Right atrium auricular region (tissue), 2 donors: ENCODE measurements around the gene DOCK3. TPM values are rescaled to one million over a fixed set of nuclear protein-coding genes. Genes with fewer than 3 reads are reported as not detected.

ENCODE experiments used
- DNase-seq: peaks from one replicate; pipeline ENCODE4 v3.0.0-alpha.2; 2019; ENCODE audit warnings: low spot score
- H3K27ac ChIP-seq, 2 donors: fragments of 200-600 bp; sonication (generic); 1 replicate in 1 of 2; 2 replicates in 1 of 2; pipeline ENCODE4 v1.5.1; 2016 to 2019
- H3K27me3 ChIP-seq, 2 donors: fragments of 200-600 bp; sonication (generic); one replicate each; pipeline versions ENCODE4 v1.5.1 to v1.6.0; 2017 to 2019
- H3K36me3 ChIP-seq: fragments of 200-600 bp; sonication (generic); one replicate; pipeline ENCODE4 v1.5.1; 2016
- H3K4me1 ChIP-seq, 2 donors: fragments of 200-600 bp; sonication (generic); one replicate each; pipeline versions ENCODE4 v1.5.1 to v1.6.0; 2017 to 2019
- H3K4me3 ChIP-seq, 2 donors: fragments of 200-600 bp; sonication (generic); 1 replicate in 1 of 2; 2 replicates in 1 of 2; pipeline ENCODE4 v1.5.1; 2017 to 2019; ENCODE audit warnings: mild to moderate bottlenecking in 1 of 2, moderate library complexity in 1 of 2
- H3K9me3 ChIP-seq, 2 donors: fragments of 200-600 bp; sonication (generic); one replicate each; pipeline ENCODE4 v1.5.1; 2019
- total RNA-seq, 2 donors: library from RNA; depleted of rRNA; stranded (reverse); fragments of >200 nt; gene quantifications; one replicate each; pipeline ENCODE4 v1.1.0, GENCODE V29; 2016
- TF ChIP-seq, protein P1 (sequence below), 2 donors: fragments of 200-600 bp; sonication (generic); IDR thresholded peaks; one replicate each; pipeline ENCODE4 v1.5.1; 2019; ENCODE audit warnings: antibody characterized with exemption in 2 of 2

DOCK3 gene
- total RNA-seq, 2 donors from 2014 or later, result 2.7 to 4.6 TPM

DNA sequence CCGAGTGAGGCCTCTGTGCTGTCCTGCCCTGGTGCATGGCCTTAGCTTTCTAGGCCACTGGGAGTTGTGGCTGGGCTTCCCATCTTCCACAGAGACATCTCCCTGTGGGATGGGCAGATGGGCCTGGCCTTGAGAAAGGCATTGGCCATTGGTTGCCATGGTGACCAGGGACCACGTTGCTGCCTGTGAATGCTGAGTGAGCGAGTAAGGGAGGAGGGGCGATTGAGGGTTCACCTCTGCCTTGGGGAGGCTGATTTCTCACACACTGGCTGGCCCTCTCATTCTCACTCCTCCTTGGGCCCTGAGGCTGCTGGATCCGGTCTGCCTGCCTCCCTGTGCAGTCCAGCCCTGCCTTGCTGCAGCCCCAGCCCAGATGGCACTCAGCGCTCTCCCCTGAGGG is 26.4 kb upstream of the DOCK3 start:
- no peak overlapping the region for H3K4me3 ChIP-seq
- TF ChIP-seq, protein P1, sequence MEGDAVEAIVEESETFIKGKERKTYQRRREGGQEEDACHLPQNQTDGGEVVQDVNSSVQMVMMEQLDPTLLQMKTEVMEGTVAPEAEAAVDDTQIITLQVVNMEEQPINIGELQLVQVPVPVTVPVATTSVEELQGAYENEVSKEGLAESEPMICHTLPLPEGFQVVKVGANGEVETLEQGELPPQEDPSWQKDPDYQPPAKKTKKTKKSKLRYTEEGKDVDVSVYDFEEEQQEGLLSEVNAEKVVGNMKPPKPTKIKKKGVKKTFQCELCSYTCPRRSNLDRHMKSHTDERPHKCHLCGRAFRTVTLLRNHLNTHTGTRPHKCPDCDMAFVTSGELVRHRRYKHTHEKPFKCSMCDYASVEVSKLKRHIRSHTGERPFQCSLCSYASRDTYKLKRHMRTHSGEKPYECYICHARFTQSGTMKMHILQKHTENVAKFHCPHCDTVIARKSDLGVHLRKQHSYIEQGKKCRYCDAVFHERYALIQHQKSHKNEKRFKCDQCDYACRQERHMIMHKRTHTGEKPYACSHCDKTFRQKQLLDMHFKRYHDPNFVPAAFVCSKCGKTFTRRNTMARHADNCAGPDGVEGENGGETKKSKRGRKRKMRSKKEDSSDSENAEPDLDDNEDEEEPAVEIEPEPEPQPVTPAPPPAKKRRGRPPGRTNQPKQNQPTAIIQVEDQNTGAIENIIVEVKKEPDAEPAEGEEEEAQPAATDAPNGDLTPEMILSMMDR (IDR thresholded peaks at IDR 0.05), result no peak
- no peaks in the 10 kb centered on the region for H3K27me3 ChIP-seq
- H3K27ac ChIP-seq, result peak overlapping the region; percentile 83 to 89
- H3K4me1 ChIP-seq, result peaks cover 0 to 73% of the 10 kb centered on the region in 2 donors
- peaks cover 42% of the 10 kb centered on the region for H3K36me3 ChIP-seq
- DNase-seq, result no peak
- no peaks in the 10 kb centered on the region for H3K9me3 ChIP-seq

DNA sequence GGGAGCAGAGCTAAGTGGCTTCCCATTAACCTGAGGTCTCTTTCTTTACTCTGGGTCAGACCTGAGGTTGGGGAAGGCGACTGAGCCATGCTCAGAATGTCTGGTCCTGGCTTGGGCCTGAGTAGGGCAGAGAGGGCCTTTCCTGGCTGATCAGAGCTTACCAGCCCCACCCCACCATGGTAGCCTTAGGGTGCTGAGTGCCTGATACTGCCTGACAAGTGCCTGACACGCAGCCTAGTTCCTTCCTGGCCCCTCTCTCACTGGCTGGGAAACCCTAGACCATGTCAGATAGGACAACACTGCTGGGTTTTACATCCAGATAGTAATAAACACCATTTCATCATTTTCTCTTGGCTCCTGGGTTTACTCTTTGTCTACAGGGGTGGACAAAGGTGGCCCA is 25.8 kb upstream of the DOCK3 start:
- Histone ChIP-seq H3K4me3 (no peak overlapping the region), H3K27me3 (no peaks in the 10 kb centered on the region), H3K36me3 (peaks cover 36% of the 10 kb centered on the region), H3K4me1 (peaks cover 0 to 66% of the 10 kb centered on the region in 2 donors), H3K27ac (peak overlapping the region; percentile 83 to 89), H3K9me3 (no peaks in the 10 kb centered on the region)
- TF ChIP-seq, protein P1 (IDR thresholded peaks at IDR 0.05), result no peak
- DNase-seq, result no peak

DNA sequence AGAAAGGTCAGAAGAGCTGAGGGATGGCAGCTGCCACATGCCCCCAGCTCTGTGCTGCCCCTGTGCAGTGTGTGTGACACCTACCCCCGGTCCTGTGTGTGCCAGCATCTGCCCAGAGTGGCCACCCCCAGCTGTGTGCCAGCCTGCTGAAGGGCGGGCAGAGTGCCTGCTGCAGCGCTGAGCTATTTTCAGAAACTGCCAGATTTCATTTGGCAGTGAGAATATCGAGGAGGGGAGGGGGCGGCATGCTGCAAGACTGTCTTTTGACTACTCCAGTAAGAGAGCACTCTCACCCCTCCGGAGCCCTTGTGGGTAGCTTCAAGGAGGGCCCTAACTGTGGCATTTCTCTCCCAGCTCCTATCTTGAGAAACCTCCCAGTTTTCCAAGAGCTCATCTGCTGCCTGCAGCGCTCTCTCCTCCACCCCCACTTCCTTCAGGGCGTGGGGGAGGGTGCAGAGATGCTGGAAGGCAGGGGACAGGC is 25.2 kb upstream of the DOCK3 start:
- no peak overlapping the region for H3K4me3 ChIP-seq

DNA sequence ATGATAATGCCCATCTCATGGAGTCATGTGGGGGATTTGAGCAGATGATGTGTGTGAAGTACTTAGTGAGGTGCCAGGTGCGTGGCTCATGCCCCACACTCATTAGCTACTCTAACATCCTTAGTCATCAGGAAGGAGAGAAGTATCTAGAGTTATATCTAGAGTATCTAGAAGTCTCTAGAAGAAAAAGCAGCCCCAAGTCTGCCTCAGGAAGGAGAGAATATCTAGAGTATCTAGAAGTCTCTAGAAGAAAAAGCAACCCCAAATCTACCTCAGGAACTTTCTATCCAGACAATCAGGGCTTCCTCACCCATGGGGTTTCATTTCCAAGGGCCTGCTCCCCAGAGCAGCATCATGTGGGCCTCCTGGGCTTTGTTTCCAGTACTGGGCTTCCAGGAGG is 24.7 kb upstream of the DOCK3 start:
- no peaks in the 10 kb centered on the region for H3K27me3 ChIP-seq
- peaks cover 0 to 56% of the 10 kb centered on the region in 2 donors for H3K4me1 ChIP-seq
- DNase-seq, result no peak
- no peaks in the 10 kb centered on the region for H3K9me3 ChIP-seq
- peak overlapping the region; percentile 83 to 89 for H3K27ac ChIP-seq
- H3K36me3 ChIP-seq, result peaks cover 32% of the 10 kb centered on the region
- no peak overlapping the region for H3K4me3 ChIP-seq
- TF ChIP-seq, protein P1 (IDR thresholded peaks at IDR 0.05), result no peak

More for the DNA sequence above, 25.2 kb upstream of the DOCK3 start:
- Histone ChIP-seq H3K27ac (peak overlapping the region; percentile 83 to 89), H3K27me3 (no peaks in the 10 kb centered on the region), H3K4me1 (peaks cover 0 to 61% of the 10 kb centered on the region in 2 donors), H3K36me3 (peaks cover 32% of the 10 kb centered on the region), H3K9me3 (no peaks in the 10 kb centered on the region)
- DNase-seq, result no peak
- TF ChIP-seq, protein P1 (IDR thresholded peaks at IDR 0.05), result no peak

DNA sequence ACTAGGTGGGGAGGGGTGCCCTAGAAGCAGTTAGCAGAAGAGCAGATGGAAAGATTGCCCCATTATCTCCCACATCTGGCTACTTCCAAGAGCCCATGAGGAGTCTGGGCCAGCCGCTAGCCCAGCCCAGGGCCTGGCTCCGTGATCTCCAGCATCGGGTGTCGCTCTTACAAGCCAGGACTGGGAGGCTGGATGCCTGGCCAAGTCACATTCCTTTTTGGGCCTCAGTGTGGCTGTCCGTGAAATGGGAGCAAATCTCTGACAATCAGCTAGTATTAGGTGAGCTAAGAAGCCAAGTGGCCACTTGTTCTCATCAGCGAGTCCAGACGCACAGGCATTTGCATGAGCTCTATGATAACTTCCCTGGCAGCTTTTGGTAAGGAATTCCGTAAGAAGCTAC is 23.3 kb upstream of the DOCK3 start:
- peaks cover 21% of the 10 kb centered on the region for H3K36me3 ChIP-seq
- H3K27ac ChIP-seq, result peak overlapping the region; percentile 60 to 83
- DNase-seq, result no peak
- H3K9me3 ChIP-seq, result no peaks in the 10 kb centered on the region
- peaks cover 0 to 45% of the 10 kb centered on the region in 2 donors for H3K4me1 ChIP-seq
- H3K4me3 ChIP-seq, result no peak overlapping the region
- TF ChIP-seq, protein P1 (IDR thresholded peaks at IDR 0.05), result no peak
- no peaks in the 10 kb centered on the region for H3K27me3 ChIP-seq

DNA sequence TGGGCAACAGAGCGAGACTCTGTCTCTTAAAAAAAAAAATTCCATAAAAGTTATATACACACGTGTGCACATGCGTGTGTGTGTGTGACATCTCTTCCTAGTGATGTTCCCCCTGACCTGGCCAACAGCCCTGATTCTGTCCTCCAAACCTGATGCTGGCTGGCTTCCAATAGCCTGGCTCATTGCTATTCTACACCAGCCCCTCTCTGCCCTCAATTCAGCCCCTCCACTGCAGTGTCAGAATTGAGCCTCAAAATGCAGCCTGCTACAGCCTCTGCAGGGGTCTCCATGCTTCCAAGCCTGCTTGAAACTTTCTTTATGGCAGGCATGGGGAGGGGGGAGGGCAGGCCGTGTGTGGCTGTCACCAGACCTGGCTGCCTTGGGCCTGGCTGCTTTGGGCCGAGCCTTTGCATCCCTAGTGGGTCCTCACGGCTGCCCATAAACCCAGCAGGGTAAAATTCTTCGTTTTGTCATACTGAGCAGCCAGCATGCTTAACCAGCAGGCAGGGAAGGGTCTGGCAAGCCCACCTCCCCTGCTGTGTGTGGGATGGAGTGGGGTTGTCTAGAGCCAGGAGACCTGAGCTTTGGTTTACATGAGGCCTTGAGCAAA is 22.7 kb upstream of the DOCK3 start:
- Histone ChIP-seq H3K27ac (peak overlapping the region; percentile 60 to 83), H3K4me1 (peaks cover 0 to 45% of the 10 kb centered on the region in 2 donors), H3K36me3 (peaks cover 15% of the 10 kb centered on the region), H3K4me3 (no peak overlapping the region), H3K27me3 (no peaks in the 10 kb centered on the region), H3K9me3 (no peaks in the 10 kb centered on the region)
- TF ChIP-seq, protein P1 (IDR thresholded peaks at IDR 0.05), result no peak
- DNase-seq, result no peak
